NCI-H1417 treated with DMSO at 0.1 percent for 48 hours (cell line): ENCODE data around the gene TXNDC5.
"Not testable (repeated sequence)": the region's sequence is repeated elsewhere in the genome, so short reads cannot be mapped to it uniquely, and the experiment has no call there.

Source experiments
- DNase-seq: peaks from one replicate; lab custom pipeline; 2025; lab: John Stamatoyannopoulos, UW

TXNDC5 gene

GRCh38 chr6:7914311-7914710, 3.7 kb upstream of the TXNDC5 start:
- no peak for DNase-seq

- DNase-seq = no peak
These were observed 2.3 kb upstream of the TXNDC5 start for GRCh38 chr6:7912736-7913517.

GRCh38 chr6:7912024-7912423, 1.4 kb upstream of the TXNDC5 start:
- no peak for DNase-seq

- peak; percentile 81 for DNase-seq
These were observed 747 bp upstream of the TXNDC5 start for GRCh38 chr6:7911345-7911725.

GRCh38 chr6:7910298-7910653, 312 bp downstream of the TXNDC5 start:
- no peak for DNase-seq

GRCh38 chr6:7909323-7910276, 988 bp downstream of the TXNDC5 start:
- no peak for DNase-seq

GRCh38 chr6:7907159-7907558, 3.4 kb downstream of the TXNDC5 start:
- no peak for DNase-seq

- DNase-seq = no peak
These were observed 3.8 kb downstream of the TXNDC5 start for GRCh38 chr6:7906741-7907140.

- no peak for DNase-seq
These were observed 5.2 kb downstream of the TXNDC5 start for GRCh38 chr6:7905416-7905815.

GRCh38 chr6:7904654-7905319, 5.8 kb downstream of the TXNDC5 start:
- no peak for DNase-seq

- no peak for DNase-seq
These were observed 6.9 kb downstream of the TXNDC5 start for GRCh38 chr6:7903673-7904072.

GRCh38 chr6:7902867-7903266, 7.7 kb downstream of the TXNDC5 start:
- DNase-seq = no peak

- no peak for DNase-seq
These were observed 8.4 kb downstream of the TXNDC5 start for GRCh38 chr6:7902221-7902620.

GRCh38 chr6:7901780-7902179, 8.8 kb downstream of the TXNDC5 start:
- no peak for DNase-seq

GRCh38 chr6:7901056-7901455, 9.5 kb downstream of the TXNDC5 start:
- DNase-seq = no peak

GRCh38 chr6:7900621-7901020, 10.0 kb downstream of the TXNDC5 start:
- no peak for DNase-seq

- DNase-seq = no peak
These were observed 10.7 kb downstream of the TXNDC5 start for GRCh38 chr6:7899889-7900213.

- DNase-seq = no peak
These were observed 11.3 kb downstream of the TXNDC5 start for GRCh38 chr6:7899101-7899888.

- not testable (repeated sequence) for DNase-seq
These were observed 12.4 kb downstream of the TXNDC5 start for GRCh38 chr6:7898193-7898586.

GRCh38 chr6:7897461-7898192, 13.0 kb downstream of the TXNDC5 start:
- no peak for DNase-seq

- no peak for DNase-seq
These were observed 14.1 kb downstream of the TXNDC5 start for GRCh38 chr6:7896465-7896987.
